ENCODE results near the gene METTL9.

The METTL9 gene

GRCh38 chr16:21654881-21655280 lies 55.5 kb downstream of the METTL9 start:
- H3K4me1 ChIP-seq (ENCODE audit: insufficient read depth, poor library complexity, severe bottlenecking): no peaks in the 10 kb centered on the region
- no peak for ATAC-seq (ENCODE audit: low read depth)

DNA sequence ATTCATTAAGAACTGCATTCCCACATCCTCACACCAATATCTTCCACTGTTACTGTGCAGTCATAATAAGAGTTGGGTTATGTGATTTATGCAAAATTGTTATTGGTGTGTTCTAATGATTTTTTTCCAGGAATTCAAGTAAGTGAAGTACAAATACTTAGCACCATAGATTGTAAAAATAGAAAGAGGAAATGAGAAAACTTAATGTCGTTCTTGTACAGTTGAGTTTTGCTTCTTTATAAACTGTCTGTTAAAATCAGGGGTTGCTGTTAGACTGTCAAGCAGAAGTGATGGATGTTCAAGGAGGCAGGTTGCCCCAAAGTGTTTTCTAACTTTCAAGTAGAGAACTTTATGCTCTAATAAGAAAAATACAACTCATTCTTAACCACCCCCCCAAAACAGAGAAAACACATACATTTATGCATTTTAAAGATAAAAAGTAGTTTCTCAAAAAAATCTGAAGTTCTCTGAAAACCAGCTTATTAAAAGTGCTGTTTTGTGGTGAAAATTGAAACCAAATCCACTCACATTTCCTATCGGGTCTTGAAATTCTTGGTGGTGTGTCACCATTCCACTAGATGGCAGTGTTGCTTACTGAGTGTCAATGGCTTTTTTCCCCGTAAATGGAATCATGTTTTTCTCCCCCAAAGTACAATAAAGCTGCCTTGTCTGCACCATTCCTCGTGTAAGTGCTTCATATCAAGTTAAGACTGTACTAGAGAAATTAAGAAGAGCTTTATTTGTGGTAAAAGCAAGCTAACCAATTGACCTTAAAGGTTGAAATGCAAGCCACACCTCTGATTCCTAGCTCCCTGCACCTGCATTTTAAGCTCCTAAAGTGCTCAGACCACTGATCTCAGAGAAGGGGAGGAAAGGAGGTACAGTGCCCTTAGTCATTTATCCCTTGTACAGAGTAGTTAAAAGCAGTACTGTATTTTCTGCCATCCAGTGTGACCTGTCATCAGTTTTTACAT lies 57.7 kb downstream of the METTL9 start:
- DNase-seq (ENCODE audit: low spot score) (no peak), ATAC-seq (ENCODE audit: low read depth) (no peak)
- no peaks in the 10 kb centered on the region for H3K4me1 ChIP-seq (ENCODE audit: insufficient read depth, poor library complexity, severe bottlenecking)
- H3K27me3 ChIP-seq (ENCODE audit: insufficient read depth, poor library complexity, severe bottlenecking): no peaks in the 10 kb centered on the region
- no peak overlapping the region for H3K27ac ChIP-seq (ENCODE audit: poor library complexity, severe bottlenecking)
- TF ChIP-seq, protein P1, sequence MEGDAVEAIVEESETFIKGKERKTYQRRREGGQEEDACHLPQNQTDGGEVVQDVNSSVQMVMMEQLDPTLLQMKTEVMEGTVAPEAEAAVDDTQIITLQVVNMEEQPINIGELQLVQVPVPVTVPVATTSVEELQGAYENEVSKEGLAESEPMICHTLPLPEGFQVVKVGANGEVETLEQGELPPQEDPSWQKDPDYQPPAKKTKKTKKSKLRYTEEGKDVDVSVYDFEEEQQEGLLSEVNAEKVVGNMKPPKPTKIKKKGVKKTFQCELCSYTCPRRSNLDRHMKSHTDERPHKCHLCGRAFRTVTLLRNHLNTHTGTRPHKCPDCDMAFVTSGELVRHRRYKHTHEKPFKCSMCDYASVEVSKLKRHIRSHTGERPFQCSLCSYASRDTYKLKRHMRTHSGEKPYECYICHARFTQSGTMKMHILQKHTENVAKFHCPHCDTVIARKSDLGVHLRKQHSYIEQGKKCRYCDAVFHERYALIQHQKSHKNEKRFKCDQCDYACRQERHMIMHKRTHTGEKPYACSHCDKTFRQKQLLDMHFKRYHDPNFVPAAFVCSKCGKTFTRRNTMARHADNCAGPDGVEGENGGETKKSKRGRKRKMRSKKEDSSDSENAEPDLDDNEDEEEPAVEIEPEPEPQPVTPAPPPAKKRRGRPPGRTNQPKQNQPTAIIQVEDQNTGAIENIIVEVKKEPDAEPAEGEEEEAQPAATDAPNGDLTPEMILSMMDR (IDR thresholded peaks at IDR 0.05; ENCODE audit: poor library complexity, severe bottlenecking): peak; percentile 94
- no peak overlapping the region for H3K4me3 ChIP-seq (ENCODE audit: severe bottlenecking)
- H3K9me3 ChIP-seq (ENCODE audit: severe bottlenecking): no peaks in the 10 kb centered on the region
- H3K36me3 ChIP-seq (ENCODE audit: low read depth): peaks cover 12% of the 10 kb centered on the region

More at GRCh38 chr16:21654881-21655280, 55.5 kb downstream of the METTL9 start:
- Histone ChIP-seq H3K9me3 (ENCODE audit: severe bottlenecking) (no peaks in the 10 kb centered on the region), H3K27ac (ENCODE audit: poor library complexity, severe bottlenecking) (no peak overlapping the region), H3K27me3 (ENCODE audit: insufficient read depth, poor library complexity, severe bottlenecking) (no peaks in the 10 kb centered on the region), H3K36me3 (ENCODE audit: low read depth) (peaks cover 12% of the 10 kb centered on the region), H3K4me3 (ENCODE audit: severe bottlenecking) (no peak overlapping the region)
- TF ChIP-seq, protein P1 (IDR thresholded peaks at IDR 0.05; ENCODE audit: poor library complexity, severe bottlenecking): no peak
- no peak for DNase-seq (ENCODE audit: low spot score)

DNA sequence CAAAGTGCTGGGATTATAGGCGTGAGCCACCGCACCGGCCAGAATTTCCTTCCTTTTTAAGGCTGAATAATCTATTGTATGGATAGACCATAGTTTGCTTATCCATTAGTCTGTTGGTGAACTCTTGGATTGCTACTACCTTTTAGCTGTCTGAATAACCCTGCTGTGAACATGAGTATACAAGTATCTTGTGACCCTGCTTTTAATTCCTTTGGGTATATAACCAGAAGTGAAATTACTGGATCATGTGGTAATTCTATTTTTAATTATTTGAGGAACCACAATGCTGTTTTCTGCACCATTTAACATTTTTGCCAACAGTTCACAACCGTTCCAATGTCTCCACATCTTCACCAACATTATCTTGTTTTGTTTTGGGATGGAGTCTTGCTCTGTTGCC lies 59.7 kb downstream of the METTL9 start:
- no peak for ATAC-seq (ENCODE audit: low read depth)

GRCh38 chr16:21663889-21664647 lies 64.7 kb downstream of the METTL9 start, which contains the start of gene OTOA:
OTOA (plus strand) TSS chr16:21663968; CDS start chr16:21678515, 14,547 bp downstream.
- Histone ChIP-seq H3K27me3 (ENCODE audit: insufficient read depth, poor library complexity, severe bottlenecking) (no peaks in the 10 kb centered on the region), H3K36me3 (ENCODE audit: low read depth) (no peaks in the 10 kb centered on the region), H3K9me3 (ENCODE audit: severe bottlenecking) (no peaks in the 10 kb centered on the region), H3K27ac (ENCODE audit: poor library complexity, severe bottlenecking) (no peak within 1 kb of the TSS), H3K4me1 (ENCODE audit: insufficient read depth, poor library complexity, severe bottlenecking) (no peaks in the 10 kb centered on the region), H3K4me3 (ENCODE audit: severe bottlenecking) (no peak within 1 kb of the TSS)
- DNase-seq (ENCODE audit: low spot score) (no peak), ATAC-seq (ENCODE audit: low read depth) (peak; percentile 48)
- TF ChIP-seq, protein P1 (IDR thresholded peaks at IDR 0.05; ENCODE audit: poor library complexity, severe bottlenecking): no peak

More for the DNA sequence above, 59.7 kb downstream of the METTL9 start:
- H3K36me3 ChIP-seq (ENCODE audit: low read depth): peaks cover 12% of the 10 kb centered on the region
- H3K4me3 ChIP-seq (ENCODE audit: severe bottlenecking): no peak overlapping the region
- H3K27me3 ChIP-seq (ENCODE audit: insufficient read depth, poor library complexity, severe bottlenecking): no peaks in the 10 kb centered on the region
- H3K9me3 ChIP-seq (ENCODE audit: severe bottlenecking): no peaks in the 10 kb centered on the region
- TF ChIP-seq, protein P1 (IDR thresholded peaks at IDR 0.05; ENCODE audit: poor library complexity, severe bottlenecking): no peak
- H3K4me1 ChIP-seq (ENCODE audit: insufficient read depth, poor library complexity, severe bottlenecking): no peaks in the 10 kb centered on the region
- DNase-seq (ENCODE audit: low spot score): no peak
- no peak overlapping the region for H3K27ac ChIP-seq (ENCODE audit: poor library complexity, severe bottlenecking)

Data from RWPE2 (cell line).